RCC 7860 (cell line): ENCODE data around the gene MTERF4.

Experiments used
- DNase-seq: peaks from one replicate; pipeline ENCODE4 v3.0.0-alpha.2; 2015; ENCODE audit warnings: low spot score
- FAIRE-seq: peaks from 2 replicates; lab custom pipeline; 2012; peaks lifted over from hg19 to GRCh38; lab: Jason Lieb, UNC

MTERF4 gene

DNA sequence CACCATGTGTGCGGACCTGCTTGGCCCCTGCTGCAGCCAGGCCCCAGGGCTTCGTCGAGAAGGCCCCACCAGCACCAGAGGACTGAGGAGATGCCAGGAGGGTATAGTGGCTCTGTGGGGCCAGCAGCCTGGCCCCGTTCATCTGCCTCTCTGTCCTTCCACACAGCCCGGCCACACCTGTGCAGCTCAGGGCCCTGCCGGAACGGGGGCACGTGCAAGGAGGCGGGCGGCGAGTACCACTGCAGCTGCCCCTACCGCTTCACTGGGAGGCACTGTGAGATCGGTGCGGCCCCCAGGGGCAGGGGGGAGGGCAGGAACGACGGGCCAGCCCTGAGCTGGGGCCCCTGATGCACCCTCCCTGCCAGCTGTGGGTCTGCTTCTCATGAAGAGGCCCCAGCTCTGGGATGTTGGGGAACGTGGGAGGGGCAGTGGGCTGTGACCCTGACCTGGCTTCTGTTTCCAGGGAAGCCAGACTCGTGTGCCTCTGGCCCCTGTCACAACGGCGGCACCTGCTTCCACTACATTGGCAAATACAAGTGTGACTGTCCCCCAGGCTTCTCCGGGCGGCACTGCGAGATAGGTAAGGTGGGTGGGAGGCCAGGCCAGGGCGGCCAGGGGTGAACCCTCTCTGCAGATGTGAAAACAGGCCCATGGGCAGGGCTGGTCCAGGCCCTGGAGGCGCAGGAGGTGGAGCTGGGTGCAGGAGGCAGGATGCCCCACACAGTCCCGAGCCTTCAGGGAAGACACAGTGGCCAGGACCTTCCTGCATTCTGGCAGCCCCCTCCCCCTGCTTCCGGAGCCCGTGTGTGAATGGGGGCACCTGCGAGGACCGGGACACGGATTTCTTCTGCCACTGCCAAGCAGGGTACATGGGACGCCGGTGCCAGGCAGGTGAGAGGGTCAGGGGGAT is 50.3 kb downstream of the MTERF4 start:
- FAIRE-seq: no peak
- DNase-seq: no peak

GRCh38 chr2:241050624-241051577 is 51.2 kb downstream of the MTERF4 start:
- FAIRE-seq: no peak

GRCh38 chr2:241049739-241050623 is 52.1 kb downstream of the MTERF4 start:
- DNase-seq: no peak
- no peak for FAIRE-seq

More at GRCh38 chr2:241050624-241051577, 51.2 kb downstream of the MTERF4 start:
- DNase-seq: no peak

DNA sequence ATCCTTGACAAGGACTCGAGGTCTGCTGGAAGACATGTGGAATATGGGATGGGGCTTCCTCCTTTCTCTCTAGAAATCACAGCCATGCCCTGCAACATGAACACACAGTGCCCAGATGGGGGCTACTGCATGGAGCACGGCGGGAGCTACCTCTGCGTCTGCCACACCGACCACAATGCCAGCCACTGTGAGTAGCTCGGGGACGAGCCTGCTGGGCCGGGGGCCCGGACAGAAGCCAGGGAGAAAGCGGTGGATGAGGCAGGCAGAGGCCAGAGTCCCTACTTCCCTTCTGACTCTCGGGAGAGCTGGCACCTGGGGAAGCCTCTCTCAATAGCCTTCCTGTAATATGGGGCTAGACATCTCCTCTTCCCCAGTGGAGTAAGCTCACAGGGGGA is 53.1 kb downstream of the MTERF4 start:
- DNase-seq: no peak
- no peak for FAIRE-seq

- FAIRE-seq: no peak
- no peak for DNase-seq
These were observed 53.7 kb downstream of the MTERF4 start for GRCh38 chr2:241048149-241048948.

- no peak for FAIRE-seq
- no peak for DNase-seq
These were observed 54.7 kb downstream of the MTERF4 start for GRCh38 chr2:241047253-241048010.
